Endothelial cell of umbilical vein (primary cell): Measurements from ENCODE around the gene TCERG1L. TPM values are rescaled to one million over a fixed set of nuclear protein-coding genes. Genes with fewer than 3 reads are reported as not detected.

Experiments
- BruUV-seq: library from RNA; stranded (reverse); fragments of 400-500 nt; replicated peaks from 2 replicates; lab custom pipeline; 2021; lab: Mats Ljungman, UMichigan
- CTCF ChIA-PET: fragments of 300-600, 350-600 bp; sonication (Branson Sonifier 250); formaldehyde crosslinking; loops from one replicate; lab custom pipeline; 2021; ENCODE audit warnings: antibody characterized with exemption, inconsistent platforms; lab: Charles Lee
- POLR2A ChIA-PET: fragments of 300-600, 350-600 bp; sonication (Branson Sonifier 250); formaldehyde crosslinking; loops from one replicate; lab custom pipeline; 2021; ENCODE audit warnings: antibody characterized with exemption, inconsistent platforms; lab: Charles Lee
- DNase-seq: peaks from one replicate; pipeline ENCODE4 v3.0.0-alpha.2; 2011; ENCODE audit warnings: low read depth, low spot score
- FAIRE-seq: peaks from 2 replicates; lab custom pipeline; 2011; peaks lifted over from hg19 to GRCh38; lab: Jason Lieb, UNC
- H2AFZ ChIP-seq: 2 replicates; pipeline ENCODE4 v1.6.0; 2012; ENCODE audit warnings: low read depth, low read length, control low read depth, inconsistent platforms
- H3K27ac ChIP-seq: 2 replicates; pipeline ENCODE4 v1.5.1; 2011; ENCODE audit warnings: low read depth, mild to moderate bottlenecking, control low read depth, low read length, moderate library complexity; ENCODE audit not compliant: insufficient read depth
- H3K27me3 ChIP-seq, 2 experiments: 2 replicates each; pipeline versions ENCODE4 v1.6.0 to v1.6.1; 2011; ENCODE audit warnings: low read length in 2 of 2, mixed read lengths in 1 of 2; ENCODE audit not compliant: control insufficient read depth in 2 of 2, insufficient read depth in 2 of 2
- H3K36me3 ChIP-seq, 2 experiments: 2 replicates in 1 of 2; 3 replicates in 1 of 2; pipeline ENCODE4 v1.5.1; 2011; ENCODE audit warnings: low read length in 2 of 2, mild to moderate bottlenecking in 1 of 2, moderate library complexity in 1 of 2; ENCODE audit not compliant: control insufficient read depth in 2 of 2, insufficient read depth in 2 of 2; ENCODE audit errors: extremely low read depth in 1 of 2
- H3K4me1 ChIP-seq: 3 replicates; pipeline ENCODE4 v1.5.1; 2011; ENCODE audit warnings: mild to moderate bottlenecking, low read length; ENCODE audit not compliant: control insufficient read depth, insufficient read depth; ENCODE audit errors: extremely low read depth
- H3K4me2 ChIP-seq: 2 replicates; pipeline ENCODE4 v1.6.1; 2011; ENCODE audit warnings: low read length, control low read depth, mixed read lengths; ENCODE audit not compliant: insufficient read depth
- H3K4me3 ChIP-seq, 3 experiments: fragments of 200-600 bp in 1 of 3; sonication (generic), shearing (Covaris generic) in 1 of 3; replicated peaks in 1 of 3; 2 replicates each; pipeline ENCODE4 v1.5.1; 2011 to 2016; ENCODE audit warnings: control low read depth in 3 of 3, low read length in 3 of 3, mild to moderate bottlenecking in 2 of 3, inconsistent platforms in 1 of 3, low read depth in 1 of 3, moderate library complexity in 1 of 3; ENCODE audit not compliant: insufficient read depth in 1 of 3
- H3K79me2 ChIP-seq: 2 replicates; pipeline ENCODE4 v1.6.0; 2012; ENCODE audit warnings: low read length, inconsistent platforms; ENCODE audit not compliant: control insufficient read depth, insufficient read depth
- H3K9ac ChIP-seq: replicated peaks from 2 replicates; pipeline ENCODE3; 2011; ENCODE audit warnings: low read length, control low read depth; ENCODE audit not compliant: insufficient read depth; ENCODE audit errors: extremely low read depth
- H3K9me1 ChIP-seq: replicated peaks from 3 replicates; pipeline ENCODE4 v1.6.0; 2011; ENCODE audit warnings: mild to moderate bottlenecking, low read length; ENCODE audit not compliant: control insufficient read depth, insufficient read depth; ENCODE audit errors: extremely low read depth
- H3K9me3 ChIP-seq: replicated peaks from 2 replicates; pipeline ENCODE4 v1.5.1; 2012; ENCODE audit warnings: low read length, inconsistent platforms; ENCODE audit not compliant: control insufficient read depth, insufficient read depth
- H4K20me1 ChIP-seq: replicated peaks from 2 replicates; pipeline ENCODE3; 2011; ENCODE audit warnings: mild to moderate bottlenecking, low read length; ENCODE audit not compliant: control insufficient read depth, insufficient read depth; ENCODE audit errors: extremely low read depth
- EZH2 ChIP-seq: IDR thresholded peaks from 2 replicates; pipeline ENCODE4 v1.6.1; 2012; ENCODE audit warnings: borderline replicate concordance, low read depth, mild to moderate bottlenecking, moderate library complexity, low read length, inconsistent platforms; ENCODE audit not compliant: severe bottlenecking
- FOS ChIP-seq: IDR thresholded peaks from 2 replicates; pipeline ENCODE4 v1.6.1; 2011; ENCODE audit warnings: mild to moderate bottlenecking, low read length, moderate library complexity, borderline replicate concordance; ENCODE audit not compliant: insufficient read depth
- GATA2 ChIP-seq: IDR thresholded peaks from 2 replicates; pipeline ENCODE4 v1.7.0; 2011; ENCODE audit warnings: low read depth, mild to moderate bottlenecking, moderate library complexity, mixed read lengths, low read length; ENCODE audit not compliant: insufficient read length, insufficient read depth
- JUN ChIP-seq: IDR thresholded peaks from 2 replicates; pipeline ENCODE4 v1.6.1; 2011; ENCODE audit warnings: borderline replicate concordance, low read depth; ENCODE audit not compliant: insufficient read length, insufficient read depth
- MAX ChIP-seq: IDR thresholded peaks from 2 replicates; pipeline ENCODE4 v1.6.1; 2011; ENCODE audit not compliant: insufficient read depth, insufficient read length
- MYC ChIP-seq: IDR thresholded peaks from one replicate; pipeline ENCODE4 v1.6.1; 2011; ENCODE audit warnings: mild to moderate bottlenecking, low read depth, low read length
- POLR2A ChIP-seq: IDR thresholded peaks from 2 replicates; pipeline ENCODE4 v1.6.1; 2012; ENCODE audit warnings: low read depth, mild to moderate bottlenecking, control low read depth, low read length
- POLR2AphosphoS5 ChIP-seq: IDR thresholded peaks from 2 replicates; pipeline ENCODE4 v1.6.1; 2012; ENCODE audit warnings: low read depth, mild to moderate bottlenecking, control low read depth, low read length, moderate library complexity; ENCODE audit not compliant: insufficient read depth
- dilution Hi-C: fragments of 300-500 bp; cut with MboI; formaldehyde crosslinking; loops from one replicate; pipeline ENCODE4 v1.15.0; 2019; ENCODE audit warnings: low sequenced_read_pairs; ENCODE audit not compliant: extremely low pct_ligation_motif_present
- intact Hi-C: fragments of 100-400 bp; cut with micrococcal nuclease; formaldehyde crosslinking; loops from one replicate; pipeline ENCODE4 v1.10.0; 2022
- polyA plus RNA-seq, 4 experiments: library from polyadenylated mRNA; depleted of rRNA in 3 of 4; stranded (reverse) in 3 of 4; unstranded in 1 of 4; fragments of >200 nt; gene quantifications; 2 replicates each; pipeline versions ENCODE4 v1.2.1 to v1.2.3, GENCODE V29; 2011 to 2012; ENCODE audit warnings: missing spikeins in 1 of 4
- total RNA-seq: library from RNA; stranded (reverse); gene quantifications from 2 replicates; pipeline ENCODE4 v1.2.3, GENCODE V29; 2021
- TF ChIP-seq, protein P1 (sequence below), 2 donors: IDR thresholded peaks; 1 replicate in 1 of 2; 2 replicates in 1 of 2; pipeline ENCODE4 v1.5.1; 2011; ENCODE audit warnings: low read length in 2 of 2, mild to moderate bottlenecking in 2 of 2, moderate library complexity in 2 of 2, control low read depth in 1 of 2, inconsistent platforms in 1 of 2, low read depth in 1 of 2; ENCODE audit not compliant: insufficient read depth in 1 of 2; ENCODE audit errors: extremely low read depth in 1 of 2

The TCERG1L gene
- total and polyA plus RNA-seq, 2 donors (not counting 3 experiments of a cell fraction or from before 2014, with no cell fraction given): not detected

DNA sequence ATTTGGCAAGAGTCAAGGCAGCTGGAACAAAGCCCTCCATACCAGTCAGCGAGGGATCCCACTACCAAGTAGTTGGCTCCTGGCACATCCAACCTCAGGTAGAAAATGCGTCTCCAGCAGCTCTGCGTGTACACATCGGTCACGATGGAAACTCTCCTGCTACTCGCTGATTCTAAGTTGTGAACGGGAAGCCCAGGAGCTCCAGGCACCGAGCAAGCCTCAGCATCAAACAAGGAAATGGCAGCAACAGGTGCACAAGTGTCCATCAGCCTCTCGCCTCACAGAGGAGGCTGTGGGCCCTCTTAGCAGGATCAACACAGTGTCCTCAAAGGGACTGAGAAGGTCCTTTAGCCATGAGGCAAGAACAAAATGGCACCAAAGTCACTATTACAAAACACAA lies 127.0 kb downstream of the TCERG1L start:
- Histone ChIP-seq H3K79me2 (no peaks in the 10 kb centered on the region), H3K4me2 (no peak overlapping the region), H3K9ac (no peak overlapping the region), H3K27ac (no peak overlapping the region), H3K27me3 (no peaks in the 10 kb centered on the region), H2AFZ (no peak overlapping the region), H4K20me1 (no peaks in the 10 kb centered on the region), H3K36me3 (no peaks in the 10 kb centered on the region), H3K9me3 (peaks cover 13% of the 10 kb centered on the region), H3K9me1 (no peaks in the 10 kb centered on the region), H3K4me1 (no peaks in the 10 kb centered on the region), H3K4me3 (no peak overlapping the region)
- no peak for TF ChIP-seq JUN
- no peak for TF ChIP-seq POLR2A
- no peak for TF ChIP-seq GATA2
- TF ChIP-seq POLR2AphosphoS5: no peak
- TF ChIP-seq MAX: no peak
- no peak for TF ChIP-seq FOS
- no peak for TF ChIP-seq MYC
- TF ChIP-seq, protein P1, sequence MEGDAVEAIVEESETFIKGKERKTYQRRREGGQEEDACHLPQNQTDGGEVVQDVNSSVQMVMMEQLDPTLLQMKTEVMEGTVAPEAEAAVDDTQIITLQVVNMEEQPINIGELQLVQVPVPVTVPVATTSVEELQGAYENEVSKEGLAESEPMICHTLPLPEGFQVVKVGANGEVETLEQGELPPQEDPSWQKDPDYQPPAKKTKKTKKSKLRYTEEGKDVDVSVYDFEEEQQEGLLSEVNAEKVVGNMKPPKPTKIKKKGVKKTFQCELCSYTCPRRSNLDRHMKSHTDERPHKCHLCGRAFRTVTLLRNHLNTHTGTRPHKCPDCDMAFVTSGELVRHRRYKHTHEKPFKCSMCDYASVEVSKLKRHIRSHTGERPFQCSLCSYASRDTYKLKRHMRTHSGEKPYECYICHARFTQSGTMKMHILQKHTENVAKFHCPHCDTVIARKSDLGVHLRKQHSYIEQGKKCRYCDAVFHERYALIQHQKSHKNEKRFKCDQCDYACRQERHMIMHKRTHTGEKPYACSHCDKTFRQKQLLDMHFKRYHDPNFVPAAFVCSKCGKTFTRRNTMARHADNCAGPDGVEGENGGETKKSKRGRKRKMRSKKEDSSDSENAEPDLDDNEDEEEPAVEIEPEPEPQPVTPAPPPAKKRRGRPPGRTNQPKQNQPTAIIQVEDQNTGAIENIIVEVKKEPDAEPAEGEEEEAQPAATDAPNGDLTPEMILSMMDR (IDR thresholded peaks at IDR 0.05; ENCODE audit: extremely low read depth in 1 of 2, insufficient read depth in 1 of 2, low read depth in 1 of 2, low read length in 2 of 2): no peak
- TF ChIP-seq EZH2: no peak
- BruUV-seq: no TSS peak
- intact Hi-C loops (no loop called here), dilution Hi-C loops (no loop called here)
- ChIA-PET CTCF (no interaction called here), POLR2A (no interaction called here)
- no peak for DNase-seq
- no peak for FAIRE-seq
